Ovary (tissue), 9 donors: ENCODE results near the gene VWA7. TPM values are rescaled to one million over a fixed set of nuclear protein-coding genes. Genes with fewer than 3 reads are reported as not detected.

ENCODE experiments used
- DNase-seq, 5 donors: peaks; one replicate each; pipeline ENCODE4 v3.0.0-alpha.2; 2019 to 2020
- H3K27ac ChIP-seq, 2 donors: fragments of 200-600 bp; one replicate each; pipeline versions ENCODE4 v1.5.1 to v1.8.0; 2019 to 2022
- H3K27me3 ChIP-seq: fragments of 200-600 bp; one replicate; pipeline ENCODE4 v1.8.0; 2022
- H3K36me3 ChIP-seq: fragments of 200-600 bp; sonication (generic); one replicate; pipeline ENCODE4 v1.5.1; 2019
- H3K4me1 ChIP-seq: one replicate; pipeline ENCODE4 v1.8.1; 2013; ENCODE audit warnings: mild to moderate bottlenecking, moderate library complexity; ENCODE audit not compliant: insufficient read depth
- H3K4me3 ChIP-seq: fragments of 200-600 bp; sonication (generic); one replicate; pipeline ENCODE4 v1.5.1; 2017
- H3K9me3 ChIP-seq, 2 donors: fragments of 200-600 bp in 1 of 2; sonication (generic) in 1 of 2; one replicate each; pipeline versions ENCODE4 v1.5.1 to v1.8.1; 2013 to 2019; ENCODE audit warnings: mild to moderate bottlenecking in 1 of 2, moderate library complexity in 1 of 2
- CTCF ChIP-seq, 3 donors: fragments of 450-650 bp in 2 of 3; fragments of 200-600 bp in 1 of 3; IDR thresholded peaks; one replicate each; pipeline versions ENCODE4 v1.5.1 to v1.8.0; 2016 to 2022; ENCODE audit warnings: antibody characterized with exemption in 3 of 3, mild to moderate bottlenecking in 1 of 3
- EP300 ChIP-seq: sonication (generic); formaldehyde crosslinking; IDR thresholded peaks from one replicate; pipeline ENCODE4 v1.6.1; 2017; ENCODE audit warnings: antibody characterized with exemption
- POLR2A ChIP-seq: fragments of 450-650 bp; IDR thresholded peaks from one replicate; pipeline ENCODE4 v1.6.1; 2017; ENCODE audit warnings: antibody characterized with exemption, mild to moderate bottlenecking, moderate library complexity
- WGBS, 3 donors: extraction: QIAGEN DNeasy Blood & Tissue Kit in 1 of 3; methylation state at CpG; one replicate each; pipeline versions ENCODE4 v1.1.5 to v1.1.7; 2013 to 2017; 5-methylcytosine and 5-hydroxymethylcytosine counted together
- intact Hi-C, 4 donors: fragments of 100-400 bp; cut with DNase I; formaldehyde crosslinking; loops; one replicate each; pipeline versions ENCODE4 v1.11.0 to v1.15.1; 2022 to 2023
- polyA plus RNA-seq, 2 donors: library from polyadenylated mRNA; stranded (reverse); fragments of 200-250 nt in 1 of 2; fragments of 350-450 nt in 1 of 2; fragmentation: Illumina TruSeq in 1 of 2; extraction: RNeasy Lipid Tissue Mini Kit (QIAGEN cat#74804) in 1 of 2; gene quantifications; one replicate each; pipeline ENCODE4 v1.2.3, GENCODE V29; 2013 to 2014
- small RNA-seq: library from RNA; depleted of rRNA; stranded (forward); fragments of <200 nt; gene quantifications from one replicate; pipeline ENCODE3, GENCODE V24; 2016
- total RNA-seq, 7 donors: library from RNA; depleted of rRNA in 2 of 7; stranded (reverse); fragments of >200 nt in 2 of 7; fragmentation: NEBNext Ultra II Directional in 3 of 7; extraction: Animal tissue kit (Norgen Biotek cat#: 25700) in 3 of 7; gene quantifications; one replicate each; pipeline versions ENCODE4 v1.1.0 to v1.2.4, GENCODE V29; 2016 to 2023
- donor health status: DM: no; HTN: no; CAD: no; lungs with moderate emphysema.
- donor health status: DM: no; HTN: no; CAD: no.
- donor health status: Bipolar disorder and iron deficiency.
- donor health status: DM: yes; HTN: yes; CAD: no.
- donor health status: DM: no; HTN: no; CAD: no.
- donor health status: DM: yes; HTN: yes; CAD: no.

The VWA7 gene
- total and polyA plus RNA-seq, 9 donors, result 0.18 to 25.2 (median 1.4) TPM

- H3K36me3 ChIP-seq, result no peaks in the 10 kb centered on the region
- no peak for DNase-seq
- TF ChIP-seq POLR2A, result no peak
- no peak for TF ChIP-seq EP300
- no peak for TF ChIP-seq CTCF (IDR thresholded peaks at IDR 0.05)
- intact Hi-C loops, result no loop called here
- no peaks in the 10 kb centered on the region for H3K4me1 ChIP-seq
- WGBS, 3 donors, result 60 to 80% (median 70%) methylated on average over 6 of the region's 6 CpGs
- H3K9me3 ChIP-seq, result no peaks in the 10 kb centered on the region
- no peak overlapping the region for H3K4me3 ChIP-seq
- H3K27ac ChIP-seq, result no peak overlapping the region
- no peaks in the 10 kb centered on the region for H3K27me3 ChIP-seq
These were observed 58.1 kb downstream of the VWA7 start for GRCh38 chr6:31719001-31719400.

GRCh38 chr6:31718265-31718664 is 58.9 kb downstream of the VWA7 start:
- Histone ChIP-seq H3K9me3 (no peaks in the 10 kb centered on the region), H3K27me3 (no peaks in the 10 kb centered on the region), H3K27ac (no peak overlapping the region), H3K4me3 (no peak overlapping the region), H3K36me3 (no peaks in the 10 kb centered on the region), H3K4me1 (no peaks in the 10 kb centered on the region)
- intact Hi-C loops, result no loop called here
- no peak for DNase-seq
- WGBS, 3 donors, result 71 to 85% (median 81%) methylated on average over 1 of the region's 1 CpG
- TF ChIP-seq CTCF (IDR thresholded peaks at IDR 0.05) (no peak), POLR2A (no peak), EP300 (no peak)

- no peak overlapping the region for H3K27ac ChIP-seq
- 69 to 75% (median 72%) methylated on average over 10 of the region's 10 CpGs for WGBS, 3 donors
- H3K27me3 ChIP-seq, result no peaks in the 10 kb centered on the region
- H3K36me3 ChIP-seq, result no peaks in the 10 kb centered on the region
- H3K9me3 ChIP-seq, result no peaks in the 10 kb centered on the region
- no peak for TF ChIP-seq POLR2A
- DNase-seq, result no peak
- H3K4me3 ChIP-seq, result no peak overlapping the region
- H3K4me1 ChIP-seq, result no peaks in the 10 kb centered on the region
- intact Hi-C loops, result no loop called here
These were observed 59.5 kb downstream of the VWA7 start for GRCh38 chr6:31717499-31718222.

Small RNAs within 50 kb of the gene (small RNA-seq; reads per million reads assigned to genes)
- not detected for gene MSH5-SAPCD1
- gene RF00019, result not detected
- not detected for gene RNU6-850P
- not detected for gene SAPCD1

Other genes starting within 250 kb of the VWA7 start
Only the 30 nearest of the 43 such genes appear.
- gene AIF1, start 162.1 kb downstream of the VWA7 start, total RNA-seq, result 10 to 100 TPM in 4 of 7 donors, 1 to 10 TPM in 3; 4.5 to 26.6 (median 12.9) TPM
- 10 to 100 TPM; 24.5 to 82.4 TPM for gene AIF1, start 162.1 kb downstream of the VWA7 start, polyA plus RNA-seq
- 100 to 1,000 TPM in 5 of 7 donors, 10 to 100 TPM in 2; 48.5 to 222 (median 180) TPM for gene PRRC2A, start 156.6 kb downstream of the VWA7 start, total RNA-seq
- 100 to 1,000 TPM in 1 of 2 donors, 10 to 100 TPM in 1; 64.8 to 104 TPM for gene PRRC2A, start 156.6 kb downstream of the VWA7 start, polyA plus RNA-seq
- gene BAG6, start 124.7 kb downstream of the VWA7 start, total RNA-seq, result 100 to 1,000 TPM; 113 to 246 (median 209) TPM
- gene BAG6, start 124.7 kb downstream of the VWA7 start, polyA plus RNA-seq, result 100 to 1,000 TPM; 140 to 170 TPM
- gene APOM, start 121.4 kb downstream of the VWA7 start, total RNA-seq, result 1 to 10 TPM; 1.3 to 7.2 (median 4.0) TPM
- gene APOM, start 121.4 kb downstream of the VWA7 start, polyA plus RNA-seq, result 1 to 10 TPM; 1.5 to 7.7 TPM
- gene C6orf47, start 116.5 kb downstream of the VWA7 start, total RNA-seq, result 10 to 100 TPM; 13.9 to 26.2 (median 22.6) TPM
- 10 to 100 TPM; 15.9 to 17.6 TPM for gene C6orf47, start 116.5 kb downstream of the VWA7 start, polyA plus RNA-seq
- 10 to 100 TPM; 14.6 to 19.9 (median 16.5) TPM for gene GPANK1, start 112.3 kb downstream of the VWA7 start, total RNA-seq
- 10 to 100 TPM; 25.1 to 26.6 TPM for gene GPANK1, start 112.3 kb downstream of the VWA7 start, polyA plus RNA-seq
- gene CSNK2B, start 111.2 kb downstream of the VWA7 start, total RNA-seq, result 100 to 1,000 TPM; 120 to 258 (median 139) TPM
- gene CSNK2B, start 111.2 kb downstream of the VWA7 start, polyA plus RNA-seq, result 100 to 1,000 TPM; 186 to 240 TPM
- 10 to 100 TPM in 5 of 7 donors, 1 to 10 TPM in 2; 8.5 to 28.4 (median 13.1) TPM for gene LY6G5B, start 107.4 kb downstream of the VWA7 start, total RNA-seq
- 10 to 100 TPM; 11.4 to 15.0 TPM for gene LY6G5B, start 107.4 kb downstream of the VWA7 start, polyA plus RNA-seq
- 1 to 10 TPM in 6 of 7 donors, not detected in 1; 1.2 to 2.3 (median 2.0) TPM for gene LY6G5C, start 96.3 kb downstream of the VWA7 start, total RNA-seq
- gene LY6G5C, start 96.3 kb downstream of the VWA7 start, polyA plus RNA-seq, result 1 to 10 TPM; 2.7 to 3.7 TPM
- 10 to 100 TPM; 31.1 to 60.4 (median 37.6) TPM for gene ABHD16A, start 74.0 kb downstream of the VWA7 start, total RNA-seq
- 10 to 100 TPM; 25.4 to 35.2 TPM for gene ABHD16A, start 74.0 kb downstream of the VWA7 start, polyA plus RNA-seq
- not detected for gene LY6G6F, start 70.5 kb downstream of the VWA7 start, total RNA-seq
- not detected for gene LY6G6F, start 70.5 kb downstream of the VWA7 start, polyA plus RNA-seq
- gene LY6G6D, start 62.0 kb downstream of the VWA7 start, total RNA-seq, result not detected
- gene LY6G6D, start 62.0 kb downstream of the VWA7 start, polyA plus RNA-seq, result not detected
- gene LY6G6C, start 55.6 kb downstream of the VWA7 start, total RNA-seq, result 1 to 10 TPM in 2 of 7 donors, not detected in 5; 1.0 to 4.9 TPM
- under 1 TPM in 1 of 2 donors, not detected in 1; 0.17 TPM for gene LY6G6C, start 55.6 kb downstream of the VWA7 start, polyA plus RNA-seq
- gene MPIG6B, start 54.0 kb downstream of the VWA7 start, total RNA-seq, result under 1 TPM in 3 of 7 donors, not detected in 4; 0.15 to 0.94 (median 0.69) TPM
- under 1 TPM; 0.06 to 0.60 TPM for gene MPIG6B, start 54.0 kb downstream of the VWA7 start, polyA plus RNA-seq
- 100 to 1,000 TPM in 3 of 7 donors, 10 to 100 TPM in 4; 61.2 to 139 (median 95.2) TPM for gene DDAH2, start 48.0 kb downstream of the VWA7 start, total RNA-seq
- 100 to 1,000 TPM in 1 of 2 donors, 10 to 100 TPM in 1; 23.9 to 127 TPM for gene DDAH2, start 48.0 kb downstream of the VWA7 start, polyA plus RNA-seq
- gene CLIC1, start 40.8 kb downstream of the VWA7 start, total RNA-seq, result 100 to 1,000 TPM; 128 to 208 (median 184) TPM
- 100 to 1,000 TPM; 199 to 473 TPM for gene CLIC1, start 40.8 kb downstream of the VWA7 start, polyA plus RNA-seq
- gene MSH5, start 37.3 kb downstream of the VWA7 start, total RNA-seq, result 10 to 100 TPM in 4 of 7 donors, 1 to 10 TPM in 3; 8.6 to 19.1 (median 14.5) TPM
- gene MSH5, start 37.3 kb downstream of the VWA7 start, polyA plus RNA-seq, result 1 to 10 TPM; 4.8 to 7.8 TPM
- gene SAPCD1, start 14.7 kb downstream of the VWA7 start, total RNA-seq, result 1 to 10 TPM in 5 of 7 donors, under 1 TPM in 1, not detected in 1; 0.94 to 5.2 (median 3.6) TPM
- 1 to 10 TPM; 1.6 to 2.9 TPM for gene SAPCD1, start 14.7 kb downstream of the VWA7 start, polyA plus RNA-seq
- gene VARS1, start 18.4 kb upstream of the VWA7 start, total RNA-seq, result 10 to 100 TPM; 16.0 to 73.6 (median 44.1) TPM
- 10 to 100 TPM; 21.1 to 29.8 TPM for gene VARS1, start 18.4 kb upstream of the VWA7 start, polyA plus RNA-seq
- gene LSM2, start 29.6 kb upstream of the VWA7 start, total RNA-seq, result 10 to 100 TPM; 35.9 to 58.3 (median 47.5) TPM
- 10 to 100 TPM; 51.2 to 90.7 TPM for gene LSM2, start 29.6 kb upstream of the VWA7 start, polyA plus RNA-seq
- gene HSPA1L, start 38.0 kb upstream of the VWA7 start, total RNA-seq, result 1 to 10 TPM; 1.3 to 6.1 (median 3.9) TPM
- gene HSPA1L, start 38.0 kb upstream of the VWA7 start, polyA plus RNA-seq, result 1 to 10 TPM; 3.2 to 6.1 TPM
- gene HSPA1A, start 38.2 kb upstream of the VWA7 start, total RNA-seq, result 100 to 1,000 TPM in 5 of 7 donors, 10 to 100 TPM in 2; 51.5 to 340 (median 140) TPM
- 10 to 100 TPM; 44.6 to 83.1 TPM for gene HSPA1A, start 38.2 kb upstream of the VWA7 start, polyA plus RNA-seq
- 100 to 1,000 TPM; 119 to 506 (median 196) TPM for gene HSPA1B, start 50.4 kb upstream of the VWA7 start, total RNA-seq
- 10 to 100 TPM; 41.9 to 66.0 TPM for gene HSPA1B, start 50.4 kb upstream of the VWA7 start, polyA plus RNA-seq
- 10 to 100 TPM; 23.7 to 35.7 (median 28.2) TPM for gene NEU1, start 85.5 kb upstream of the VWA7 start, total RNA-seq
- 10 to 100 TPM; 26.3 to 61.1 TPM for gene NEU1, start 85.5 kb upstream of the VWA7 start, polyA plus RNA-seq
- 10 to 100 TPM in 1 of 7 donors, 1 to 10 TPM in 6; 1.4 to 54.8 (median 6.4) TPM for gene SLC44A4, start 101.7 kb upstream of the VWA7 start, total RNA-seq
- 1 to 10 TPM; 1.8 to 2.5 TPM for gene SLC44A4, start 101.7 kb upstream of the VWA7 start, polyA plus RNA-seq
- 10 to 100 TPM; 23.1 to 71.7 (median 57.7) TPM for gene EHMT2, start 120.4 kb upstream of the VWA7 start, total RNA-seq
- gene EHMT2, start 120.4 kb upstream of the VWA7 start, polyA plus RNA-seq, result 10 to 100 TPM; 19.7 to 48.4 TPM
- 10 to 100 TPM in 5 of 7 donors, 1 to 10 TPM in 2; 1.9 to 24.8 (median 10.8) TPM for gene ZBTB12, start 124.8 kb upstream of the VWA7 start, total RNA-seq
- 10 to 100 TPM in 1 of 2 donors, 1 to 10 TPM in 1; 2.4 to 10.3 TPM for gene ZBTB12, start 124.8 kb upstream of the VWA7 start, polyA plus RNA-seq
- 10 to 100 TPM in 4 of 7 donors, 1 to 10 TPM in 3; 1.4 to 23.0 (median 11.4) TPM for gene C2, start 150.4 kb upstream of the VWA7 start, total RNA-seq
- gene C2, start 150.4 kb upstream of the VWA7 start, polyA plus RNA-seq, result 10 to 100 TPM in 1 of 2 donors, 1 to 10 TPM in 1; 8.6 to 32.6 TPM
- gene CFB, start 168.8 kb upstream of the VWA7 start, total RNA-seq, result 100 to 1,000 TPM in 1 of 7 donors, 10 to 100 TPM in 6; 11.3 to 231 (median 23.8) TPM
- 10 to 100 TPM; 19.1 to 20.4 TPM for gene CFB, start 168.8 kb upstream of the VWA7 start, polyA plus RNA-seq
- 10 to 100 TPM; 59.2 to 75.0 (median 65.8) TPM for gene NELFE, start 181.6 kb upstream of the VWA7 start, total RNA-seq
- gene NELFE, start 181.6 kb upstream of the VWA7 start, polyA plus RNA-seq, result 10 to 100 TPM; 54.8 to 84.5 TPM